Gastroesophageal sphincter (tissue), 4 donors: ENCODE measurements around the gene STX1B. TPM values are rescaled to one million over a fixed set of nuclear protein-coding genes. Genes with fewer than 3 reads are reported as not detected.

Experiments
- small RNA-seq, 4 donors: library from RNA; depleted of rRNA; stranded (forward); fragments of <200 nt; gene quantifications; one replicate each; pipeline ENCODE3, GENCODE V24; 2016
- total RNA-seq, 4 donors: library from RNA; depleted of rRNA; stranded (reverse); fragments of >200 nt; gene quantifications; one replicate each; pipeline ENCODE4 v1.1.0, GENCODE V29; 2016

STX1B gene
- total RNA-seq, 4 donors from 2014 or later, result 0.54 to 3.3 (median 1.9) TPM; not detected in 1

Small RNA genes within 50 kb of the gene (small RNA-seq; reads per million reads assigned to genes)
- gene AC135048.1, result 0 reads per million in 4 donors

Other genes starting within 250 kb of the STX1B start
- 1 to 10 TPM in 2 of 4 donors, not detected in 2; 1.3 to 1.9 TPM for gene CFAP119, start 248.6 kb downstream of the STX1B start, total RNA-seq
- 100 to 1,000 TPM in 1 of 4 donors, 10 to 100 TPM in 3; 76.4 to 108 (median 80.6) TPM for gene RNF40, start 248.3 kb downstream of the STX1B start, total RNA-seq
- 10 to 100 TPM; 12.3 to 16.5 (median 14.5) TPM for gene ZNF629, start 223.4 kb downstream of the STX1B start, total RNA-seq
- gene BCL7C, start 116.6 kb downstream of the STX1B start, total RNA-seq, result 10 to 100 TPM; 39.2 to 48.7 (median 42.0) TPM
- gene CTF1, start 114.0 kb downstream of the STX1B start, total RNA-seq, result 10 to 100 TPM in 1 of 4 donors, 1 to 10 TPM in 3; 5.1 to 14.6 (median 6.2) TPM
- gene FBXL19, start 87.1 kb downstream of the STX1B start, total RNA-seq, result 10 to 100 TPM in 3 of 4 donors, 1 to 10 TPM in 1; 10.0 to 23.5 (median 11.9) TPM
- 10 to 100 TPM; 23.7 to 51.5 (median 40.0) TPM for gene ORAI3, start 61.6 kb downstream of the STX1B start, total RNA-seq
- 10 to 100 TPM in 2 of 4 donors, 1 to 10 TPM in 2; 5.5 to 12.9 (median 10.1) TPM for gene SETD1A, start 52.9 kb downstream of the STX1B start, total RNA-seq
- gene HSD3B7, start 25.4 kb downstream of the STX1B start, total RNA-seq, result 10 to 100 TPM; 10.1 to 26.2 (median 16.0) TPM
- 10 to 100 TPM; 32.2 to 40.6 (median 37.2) TPM for gene STX4, start 22.9 kb upstream of the STX1B start, total RNA-seq
- gene ZNF668, start 63.6 kb upstream of the STX1B start, total RNA-seq, result 10 to 100 TPM in 3 of 4 donors, 1 to 10 TPM in 1; 8.6 to 22.5 (median 12.6) TPM
- gene ZNF646, start 63.8 kb upstream of the STX1B start, total RNA-seq, result 10 to 100 TPM; 10.9 to 16.9 (median 13.6) TPM
- gene PRSS53, start 78.3 kb upstream of the STX1B start, total RNA-seq, result 1 to 10 TPM in 3 of 4 donors, under 1 TPM in 1; 0.25 to 4.4 (median 2.6) TPM
- 100 to 1,000 TPM in 3 of 4 donors, 10 to 100 TPM in 1; 93.6 to 119 (median 107) TPM for gene VKORC1, start 84.2 kb upstream of the STX1B start, total RNA-seq
- 10 to 100 TPM; 26.5 to 70.2 (median 39.8) TPM for gene BCKDK, start 97.7 kb upstream of the STX1B start, total RNA-seq
- gene KAT8, start 107.0 kb upstream of the STX1B start, total RNA-seq, result 10 to 100 TPM; 65.6 to 81.4 (median 72.3) TPM
- 1 to 10 TPM in 1 of 4 donors, not detected in 3; 4.1 TPM for gene PRSS8, start 125.1 kb upstream of the STX1B start, total RNA-seq
- gene PRSS36, start 139.4 kb upstream of the STX1B start, total RNA-seq, result 10 to 100 TPM in 1 of 4 donors, 1 to 10 TPM in 2, under 1 TPM in 1; 0.17 to 15.3 (median 3.7) TPM
- 10 to 100 TPM; 12.5 to 69.9 (median 40.0) TPM for gene FUS, start 169.5 kb upstream of the STX1B start, total RNA-seq
- 10 to 100 TPM in 2 of 4 donors, 1 to 10 TPM in 2; 3.9 to 21.8 (median 11.3) TPM for gene PYCARD, start 192.1 kb upstream of the STX1B start, total RNA-seq
- under 1 TPM in 2 of 4 donors, not detected in 2; under 0.01 to 0.08 TPM for gene TRIM72, start 203.5 kb upstream of the STX1B start, total RNA-seq
- under 1 TPM in 1 of 4 donors, not detected in 3; 0.93 TPM for gene PYDC1, start 206.5 kb upstream of the STX1B start, total RNA-seq
- gene ITGAM, start 249.3 kb upstream of the STX1B start, total RNA-seq, result 10 to 100 TPM in 2 of 4 donors, 1 to 10 TPM in 2; 5.4 to 21.4 (median 12.7) TPM